ENCODE results near the gene AGPAT2.

GRCh38 chr9:136714893-136715274 lies 27.6 kb upstream of the AGPAT2 start:
- TF ChIP-seq CTCF (IDR thresholded peaks at IDR 0.05 in 4 of 5, conservative IDR thresholded peaks at IDR 0.05 in 1 of 5) (no peak), POLR2A (IDR thresholded peaks at IDR 0.05) (no peak)
